ENCODE results near the gene SLC27A4.

DNA sequence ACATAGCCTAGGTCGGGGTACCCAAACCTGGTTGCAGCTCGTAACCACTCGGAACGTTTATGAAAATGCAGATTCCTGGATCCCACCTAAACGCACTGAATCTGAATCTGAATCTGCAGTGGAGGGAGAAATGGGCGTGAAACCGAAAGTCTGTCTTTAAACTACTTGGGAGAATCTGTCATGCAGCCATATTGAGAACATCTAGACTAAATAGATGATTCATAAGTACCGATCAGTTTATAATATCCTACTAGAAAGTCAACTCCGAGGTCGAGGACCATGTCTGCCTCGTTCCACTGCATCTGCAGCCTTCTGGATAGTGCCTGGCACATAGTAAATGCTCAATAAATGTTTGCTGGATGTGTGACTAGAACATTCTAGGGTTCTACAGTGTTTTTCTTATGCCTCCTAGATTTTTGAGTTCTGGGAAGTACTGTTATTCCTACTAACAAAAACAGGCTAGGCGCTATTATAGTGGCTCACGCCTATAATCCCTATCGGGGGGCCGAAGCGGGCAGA, 17.1 kb upstream of the SLC27A4 start:
- TF ChIP-seq CTCF (IDR thresholded peaks at IDR 0.05) (no peak), POLR2A (IDR thresholded peaks at IDR 0.05) (no peak)
